GM12878 (cell line): ENCODE data around the gene SH2D2A. TPM values are rescaled to one million over a fixed set of nuclear protein-coding genes. Genes with fewer than 3 reads are reported as not detected.

Experiments used
- IKZF2 ChIP-seq, 2 experiments: fragments of 450-650 bp; IDR thresholded peaks; 2 replicates each; pipeline ENCODE4 v1.6.1; 2017; ENCODE audit warnings: mild to moderate bottlenecking in 2 of 2, moderate library complexity in 2 of 2
- SMARCA5 ChIP-seq: fragments of 450-650 bp; IDR thresholded peaks from 2 replicates; pipeline ENCODE4 v1.6.1; 2017; ENCODE audit warnings: mild to moderate bottlenecking
- polyA plus RNA-seq, 11 experiments: library from polyadenylated mRNA; depleted of rRNA in 4 of 11; unstranded in 6 of 11; stranded (reverse) in 5 of 11; fragments of >200 nt; fragmentation: Nextera tagmentation in 4 of 11; fragmentation: Illumina TruSeq in 1 of 11; extraction: Ambion mirVana in 4 of 11; extraction: Trizol in 1 of 11; gene quantifications; 1 replicate in 1 of 11; 2 replicates in 10 of 11; pipeline versions ENCODE4 v1.2.1 to v1.2.3, GENCODE V29; 2011 to 2016; ENCODE audit warnings: inconsistent platforms in 2 of 11, missing spikeins in 2 of 11, low read depth in 1 of 11
- total RNA-seq, 4 experiments: library from RNA; depleted of rRNA in 3 of 4; stranded (reverse); fragments of >200 nt in 3 of 4; fragmentation: Illumina TruSeq in 1 of 4; extraction: Trizol in 1 of 4; gene quantifications; 2 replicates each; pipeline versions ENCODE4 v1.2.1 to v1.2.3, GENCODE V29; 2013 to 2021
- TF ChIP-seq, protein P1 (sequence below): IDR thresholded peaks from 2 replicates; pipeline ENCODE4 v1.6.1; 2012; ENCODE audit warnings: mild to moderate bottlenecking, low read depth, low read length
- TF ChIP-seq, protein P2 (sequence below): IDR thresholded peaks from 2 replicates; pipeline ENCODE4 v1.6.1; 2012; ENCODE audit warnings: improper control_type of control experiment, low read depth, low read length; ENCODE audit not compliant: insufficient replicate concordance
- TF ChIP-seq, protein P3 (sequence below): IDR thresholded peaks from 2 replicates; pipeline ENCODE4 v1.6.1; 2012; ENCODE audit warnings: low read depth, low read length, improper control_type of control experiment

Gene SH2D2A
- total and polyA plus RNA-seq, 10 of the 15 experiments (the other 5 are each of a cell fraction or from before 2014, with no cell fraction given) = 0.72 to 15.9 (median 7.0) TPM

- TF ChIP-seq, protein P1, sequence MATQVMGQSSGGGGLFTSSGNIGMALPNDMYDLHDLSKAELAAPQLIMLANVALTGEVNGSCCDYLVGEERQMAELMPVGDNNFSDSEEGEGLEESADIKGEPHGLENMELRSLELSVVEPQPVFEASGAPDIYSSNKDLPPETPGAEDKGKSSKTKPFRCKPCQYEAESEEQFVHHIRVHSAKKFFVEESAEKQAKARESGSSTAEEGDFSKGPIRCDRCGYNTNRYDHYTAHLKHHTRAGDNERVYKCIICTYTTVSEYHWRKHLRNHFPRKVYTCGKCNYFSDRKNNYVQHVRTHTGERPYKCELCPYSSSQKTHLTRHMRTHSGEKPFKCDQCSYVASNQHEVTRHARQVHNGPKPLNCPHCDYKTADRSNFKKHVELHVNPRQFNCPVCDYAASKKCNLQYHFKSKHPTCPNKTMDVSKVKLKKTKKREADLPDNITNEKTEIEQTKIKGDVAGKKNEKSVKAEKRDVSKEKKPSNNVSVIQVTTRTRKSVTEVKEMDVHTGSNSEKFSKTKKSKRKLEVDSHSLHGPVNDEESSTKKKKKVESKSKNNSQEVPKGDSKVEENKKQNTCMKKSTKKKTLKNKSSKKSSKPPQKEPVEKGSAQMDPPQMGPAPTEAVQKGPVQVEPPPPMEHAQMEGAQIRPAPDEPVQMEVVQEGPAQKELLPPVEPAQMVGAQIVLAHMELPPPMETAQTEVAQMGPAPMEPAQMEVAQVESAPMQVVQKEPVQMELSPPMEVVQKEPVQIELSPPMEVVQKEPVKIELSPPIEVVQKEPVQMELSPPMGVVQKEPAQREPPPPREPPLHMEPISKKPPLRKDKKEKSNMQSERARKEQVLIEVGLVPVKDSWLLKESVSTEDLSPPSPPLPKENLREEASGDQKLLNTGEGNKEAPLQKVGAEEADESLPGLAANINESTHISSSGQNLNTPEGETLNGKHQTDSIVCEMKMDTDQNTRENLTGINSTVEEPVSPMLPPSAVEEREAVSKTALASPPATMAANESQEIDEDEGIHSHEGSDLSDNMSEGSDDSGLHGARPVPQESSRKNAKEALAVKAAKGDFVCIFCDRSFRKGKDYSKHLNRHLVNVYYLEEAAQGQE = no peak
- TF ChIP-seq IKZF2 (IDR thresholded peaks at IDR 0.05) (0 out of 4 replicates have a peak, but pooled peaks of 1 of the 2 experiments have one; percentile 17), SMARCA5 (peak; percentile 78)
- TF ChIP-seq, protein P2, sequence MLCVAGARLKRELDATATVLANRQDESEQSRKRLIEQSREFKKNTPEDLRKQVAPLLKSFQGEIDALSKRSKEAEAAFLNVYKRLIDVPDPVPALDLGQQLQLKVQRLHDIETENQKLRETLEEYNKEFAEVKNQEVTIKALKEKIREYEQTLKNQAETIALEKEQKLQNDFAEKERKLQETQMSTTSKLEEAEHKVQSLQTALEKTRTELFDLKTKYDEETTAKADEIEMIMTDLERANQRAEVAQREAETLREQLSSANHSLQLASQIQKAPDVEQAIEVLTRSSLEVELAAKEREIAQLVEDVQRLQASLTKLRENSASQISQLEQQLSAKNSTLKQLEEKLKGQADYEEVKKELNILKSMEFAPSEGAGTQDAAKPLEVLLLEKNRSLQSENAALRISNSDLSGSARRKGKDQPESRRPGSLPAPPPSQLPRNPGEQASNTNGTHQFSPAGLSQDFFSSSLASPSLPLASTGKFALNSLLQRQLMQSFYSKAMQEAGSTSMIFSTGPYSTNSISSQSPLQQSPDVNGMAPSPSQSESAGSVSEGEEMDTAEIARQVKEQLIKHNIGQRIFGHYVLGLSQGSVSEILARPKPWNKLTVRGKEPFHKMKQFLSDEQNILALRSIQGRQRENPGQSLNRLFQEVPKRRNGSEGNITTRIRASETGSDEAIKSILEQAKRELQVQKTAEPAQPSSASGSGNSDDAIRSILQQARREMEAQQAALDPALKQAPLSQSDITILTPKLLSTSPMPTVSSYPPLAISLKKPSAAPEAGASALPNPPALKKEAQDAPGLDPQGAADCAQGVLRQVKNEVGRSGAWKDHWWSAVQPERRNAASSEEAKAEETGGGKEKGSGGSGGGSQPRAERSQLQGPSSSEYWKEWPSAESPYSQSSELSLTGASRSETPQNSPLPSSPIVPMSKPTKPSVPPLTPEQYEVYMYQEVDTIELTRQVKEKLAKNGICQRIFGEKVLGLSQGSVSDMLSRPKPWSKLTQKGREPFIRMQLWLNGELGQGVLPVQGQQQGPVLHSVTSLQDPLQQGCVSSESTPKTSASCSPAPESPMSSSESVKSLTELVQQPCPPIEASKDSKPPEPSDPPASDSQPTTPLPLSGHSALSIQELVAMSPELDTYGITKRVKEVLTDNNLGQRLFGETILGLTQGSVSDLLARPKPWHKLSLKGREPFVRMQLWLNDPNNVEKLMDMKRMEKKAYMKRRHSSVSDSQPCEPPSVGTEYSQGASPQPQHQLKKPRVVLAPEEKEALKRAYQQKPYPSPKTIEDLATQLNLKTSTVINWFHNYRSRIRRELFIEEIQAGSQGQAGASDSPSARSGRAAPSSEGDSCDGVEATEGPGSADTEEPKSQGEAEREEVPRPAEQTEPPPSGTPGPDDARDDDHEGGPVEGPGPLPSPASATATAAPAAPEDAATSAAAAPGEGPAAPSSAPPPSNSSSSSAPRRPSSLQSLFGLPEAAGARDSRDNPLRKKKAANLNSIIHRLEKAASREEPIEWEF = no peak
- TF ChIP-seq, protein P3, sequence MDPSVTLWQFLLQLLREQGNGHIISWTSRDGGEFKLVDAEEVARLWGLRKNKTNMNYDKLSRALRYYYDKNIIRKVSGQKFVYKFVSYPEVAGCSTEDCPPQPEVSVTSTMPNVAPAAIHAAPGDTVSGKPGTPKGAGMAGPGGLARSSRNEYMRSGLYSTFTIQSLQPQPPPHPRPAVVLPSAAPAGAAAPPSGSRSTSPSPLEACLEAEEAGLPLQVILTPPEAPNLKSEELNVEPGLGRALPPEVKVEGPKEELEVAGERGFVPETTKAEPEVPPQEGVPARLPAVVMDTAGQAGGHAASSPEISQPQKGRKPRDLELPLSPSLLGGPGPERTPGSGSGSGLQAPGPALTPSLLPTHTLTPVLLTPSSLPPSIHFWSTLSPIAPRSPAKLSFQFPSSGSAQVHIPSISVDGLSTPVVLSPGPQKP = no peak
These were observed 2.7 kb downstream of the SH2D2A start (continued) for GRCh38 chr1:156813750-156814570.
